ENCODE measurements around the gene MDGA2.
"Not testable (repeated sequence)": the region's sequence is repeated elsewhere in the genome, so short reads cannot be mapped to it uniquely, and the experiment has no call there.

Gene MDGA2

DNA sequence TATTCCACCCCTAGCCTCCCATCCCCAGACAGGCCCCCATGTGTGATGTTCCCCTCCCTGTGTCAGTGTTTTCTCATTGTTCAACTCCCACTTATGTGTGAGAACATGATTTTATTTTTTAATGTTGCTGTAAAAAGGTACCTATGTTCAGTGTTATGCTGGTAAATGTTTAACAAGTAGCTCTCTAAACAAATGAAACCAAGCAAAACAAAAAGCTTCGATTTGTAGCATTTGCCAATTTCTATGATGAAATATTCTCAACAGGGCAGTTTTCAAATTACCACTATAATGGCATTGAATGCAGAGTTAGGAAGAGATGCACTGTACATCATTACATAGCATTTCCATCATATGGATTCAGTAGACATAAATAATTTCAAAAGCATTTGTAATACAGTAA is 410.6 kb downstream of the MDGA2 start:
- in situ Hi-C loops (cut with HindIII; ENCODE audit: low sequenced_read_pairs), result no loop called here
- TF ChIP-seq, protein P1, sequence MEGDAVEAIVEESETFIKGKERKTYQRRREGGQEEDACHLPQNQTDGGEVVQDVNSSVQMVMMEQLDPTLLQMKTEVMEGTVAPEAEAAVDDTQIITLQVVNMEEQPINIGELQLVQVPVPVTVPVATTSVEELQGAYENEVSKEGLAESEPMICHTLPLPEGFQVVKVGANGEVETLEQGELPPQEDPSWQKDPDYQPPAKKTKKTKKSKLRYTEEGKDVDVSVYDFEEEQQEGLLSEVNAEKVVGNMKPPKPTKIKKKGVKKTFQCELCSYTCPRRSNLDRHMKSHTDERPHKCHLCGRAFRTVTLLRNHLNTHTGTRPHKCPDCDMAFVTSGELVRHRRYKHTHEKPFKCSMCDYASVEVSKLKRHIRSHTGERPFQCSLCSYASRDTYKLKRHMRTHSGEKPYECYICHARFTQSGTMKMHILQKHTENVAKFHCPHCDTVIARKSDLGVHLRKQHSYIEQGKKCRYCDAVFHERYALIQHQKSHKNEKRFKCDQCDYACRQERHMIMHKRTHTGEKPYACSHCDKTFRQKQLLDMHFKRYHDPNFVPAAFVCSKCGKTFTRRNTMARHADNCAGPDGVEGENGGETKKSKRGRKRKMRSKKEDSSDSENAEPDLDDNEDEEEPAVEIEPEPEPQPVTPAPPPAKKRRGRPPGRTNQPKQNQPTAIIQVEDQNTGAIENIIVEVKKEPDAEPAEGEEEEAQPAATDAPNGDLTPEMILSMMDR (IDR thresholded peaks at IDR 0.05; ENCODE audit: low read depth, low read length, missing control alignments), result no peak
- no peak overlapping the region for H3K4me3 ChIP-seq (ENCODE audit: low read depth, low read length)
- no peak for DNase-seq (ENCODE audit: low read depth)

DNA sequence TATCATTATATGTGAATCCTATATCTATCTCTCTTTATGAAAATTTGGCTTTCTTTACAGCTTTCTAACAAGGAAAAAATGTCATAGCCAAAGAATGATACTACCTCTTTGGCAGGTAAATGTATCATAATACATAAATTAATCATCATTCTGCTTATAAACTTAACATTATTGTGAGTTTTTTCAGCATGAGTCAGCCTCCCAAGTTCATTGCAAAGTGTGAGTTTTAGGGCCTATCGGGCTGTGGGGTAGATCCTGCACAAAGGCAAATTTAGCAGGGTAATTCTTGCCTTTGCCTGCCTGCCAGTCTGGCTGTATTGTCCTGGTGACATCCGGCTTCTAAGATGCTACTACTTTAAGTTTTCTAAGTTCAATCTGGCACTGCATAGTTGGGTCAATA is 412.6 kb downstream of the MDGA2 start:
- no peak overlapping the region for H3K4me3 ChIP-seq (ENCODE audit: low read depth, low read length)
- DNase-seq (ENCODE audit: low read depth), result no peak
- in situ Hi-C loops (cut with HindIII; ENCODE audit: low sequenced_read_pairs), result no loop called here
- TF ChIP-seq, protein P1 (IDR thresholded peaks at IDR 0.05; ENCODE audit: low read depth, low read length, missing control alignments), result no peak

DNA sequence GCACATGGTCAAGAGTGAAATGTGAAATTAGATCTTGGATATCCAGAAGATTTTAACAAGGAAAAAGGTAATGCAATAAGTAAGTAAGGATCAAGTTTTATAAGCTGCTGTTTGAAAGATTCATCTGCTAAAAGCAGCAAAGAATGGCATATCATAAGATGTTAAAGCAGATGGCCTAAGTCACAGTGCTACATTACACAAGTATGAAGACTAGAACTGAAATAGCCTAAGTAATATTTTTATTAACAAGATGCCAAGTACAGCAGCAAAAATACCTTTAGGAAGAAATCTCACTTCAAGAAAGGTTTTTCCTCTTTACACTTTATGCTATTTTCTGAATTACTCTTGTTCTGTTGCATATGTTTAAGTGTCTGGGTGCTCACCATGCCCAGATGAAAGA is 414.1 kb downstream of the MDGA2 start:
- no peak for DNase-seq (ENCODE audit: low read depth)
- TF ChIP-seq, protein P1 (IDR thresholded peaks at IDR 0.05; ENCODE audit: low read depth, low read length, missing control alignments), result no peak
- in situ Hi-C loops (cut with HindIII; ENCODE audit: low sequenced_read_pairs), result no loop called here
- no peak overlapping the region for H3K4me3 ChIP-seq (ENCODE audit: low read depth, low read length)

DNA sequence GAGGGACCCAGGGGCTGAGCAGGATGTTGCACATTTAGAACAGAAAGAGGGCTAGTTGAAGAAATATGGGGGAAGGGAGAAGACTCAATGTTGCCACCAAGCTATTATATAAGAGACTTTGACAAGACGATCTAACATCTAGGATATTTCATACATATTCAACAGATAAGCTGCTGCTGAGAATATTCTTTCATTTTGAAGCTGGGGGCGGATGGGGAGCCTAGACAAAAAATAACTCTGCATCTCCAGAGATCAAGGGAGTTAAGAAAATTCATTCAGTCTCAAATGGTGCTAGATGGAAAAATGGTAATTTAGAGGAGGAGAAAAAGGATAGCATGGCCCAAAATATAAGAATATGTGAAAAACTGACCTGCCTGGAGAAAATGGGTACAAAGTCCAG is 415.6 kb downstream of the MDGA2 start:
- TF ChIP-seq, protein P1 (IDR thresholded peaks at IDR 0.05; ENCODE audit: low read depth, low read length, missing control alignments), result no peak
- in situ Hi-C loops (cut with HindIII; ENCODE audit: low sequenced_read_pairs), result no loop called here
- DNase-seq (ENCODE audit: low read depth), result no peak
- H3K4me3 ChIP-seq (ENCODE audit: low read depth, low read length), result no peak overlapping the region

DNA sequence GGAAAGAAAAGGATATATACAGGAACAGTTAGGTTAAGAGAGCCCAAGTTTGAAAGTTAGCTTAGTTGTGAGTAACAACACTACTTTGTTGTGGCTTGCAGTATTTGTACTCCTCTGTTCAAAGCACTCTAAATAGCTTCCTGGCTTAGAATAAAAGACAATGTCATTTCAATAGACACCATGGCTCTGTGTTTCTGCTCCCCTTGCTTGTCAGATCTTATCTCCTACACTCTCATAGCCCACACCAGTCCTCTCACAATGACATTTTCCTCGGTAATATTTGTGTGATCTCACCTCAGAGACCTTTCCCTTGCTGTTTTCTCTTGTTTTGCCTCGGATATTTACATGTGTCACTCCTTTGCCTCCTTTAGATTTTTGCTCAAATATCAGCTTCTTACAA is 418.4 kb downstream of the MDGA2 start:
- no peak overlapping the region for H3K4me3 ChIP-seq (ENCODE audit: low read depth, low read length)
- in situ Hi-C loops (cut with HindIII; ENCODE audit: low sequenced_read_pairs), result no loop called here
- TF ChIP-seq, protein P1 (IDR thresholded peaks at IDR 0.05; ENCODE audit: low read depth, low read length, missing control alignments), result no peak

DNA sequence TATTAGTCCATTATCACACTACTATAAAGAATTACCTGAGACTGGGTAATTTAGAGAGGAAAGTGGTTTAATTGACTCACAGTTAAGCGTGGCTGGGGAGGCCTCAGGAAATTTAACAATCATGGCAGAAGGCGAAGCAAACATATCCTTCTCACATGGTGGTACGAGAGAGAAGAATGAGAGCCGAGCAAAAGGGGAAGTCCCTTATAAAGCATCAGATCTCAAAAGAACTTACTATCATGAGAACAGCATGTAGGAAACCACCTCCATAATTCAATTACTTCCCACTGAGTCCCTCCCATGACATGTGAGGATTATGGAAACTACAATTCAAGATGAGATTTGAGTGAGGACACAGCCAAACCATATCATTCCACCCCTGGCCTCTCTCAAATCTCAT is 422.6 kb downstream of the MDGA2 start:
- DNase-seq (ENCODE audit: low read depth), result no peak
- in situ Hi-C loops (cut with HindIII; ENCODE audit: low sequenced_read_pairs), result no loop called here
- TF ChIP-seq, protein P1 (IDR thresholded peaks at IDR 0.05; ENCODE audit: low read depth, low read length, missing control alignments), result no peak
- no peak overlapping the region for H3K4me3 ChIP-seq (ENCODE audit: low read depth, low read length)

More for the DNA sequence above, 418.4 kb downstream of the MDGA2 start:
- no peak for DNase-seq (ENCODE audit: low read depth)

DNA sequence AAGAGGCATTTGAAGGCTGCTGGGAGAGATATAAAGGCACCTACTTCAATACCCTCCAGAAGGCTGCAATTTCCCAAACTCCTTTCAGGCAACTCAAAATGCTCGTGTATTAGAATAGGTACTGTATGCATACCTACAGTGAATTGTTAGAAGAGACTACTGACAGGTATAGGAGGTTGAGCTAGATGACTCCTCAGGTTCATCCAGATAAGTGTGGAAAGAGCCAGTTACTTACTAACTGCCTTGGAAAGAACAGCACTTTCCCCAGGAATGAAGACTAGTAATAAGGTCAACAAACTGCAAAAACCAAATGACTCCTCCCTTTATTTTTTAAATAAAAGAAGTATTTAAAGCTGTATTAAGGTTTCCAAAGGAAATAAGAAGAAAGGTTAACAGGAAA is 429.0 kb downstream of the MDGA2 start:
- H3K4me3 ChIP-seq (ENCODE audit: low read depth, low read length), result no peak overlapping the region
- DNase-seq (ENCODE audit: low read depth), result no peak
- TF ChIP-seq, protein P1 (IDR thresholded peaks at IDR 0.05; ENCODE audit: low read depth, low read length, missing control alignments), result no peak
- in situ Hi-C loops (cut with HindIII; ENCODE audit: low sequenced_read_pairs), result no loop called here

DNA sequence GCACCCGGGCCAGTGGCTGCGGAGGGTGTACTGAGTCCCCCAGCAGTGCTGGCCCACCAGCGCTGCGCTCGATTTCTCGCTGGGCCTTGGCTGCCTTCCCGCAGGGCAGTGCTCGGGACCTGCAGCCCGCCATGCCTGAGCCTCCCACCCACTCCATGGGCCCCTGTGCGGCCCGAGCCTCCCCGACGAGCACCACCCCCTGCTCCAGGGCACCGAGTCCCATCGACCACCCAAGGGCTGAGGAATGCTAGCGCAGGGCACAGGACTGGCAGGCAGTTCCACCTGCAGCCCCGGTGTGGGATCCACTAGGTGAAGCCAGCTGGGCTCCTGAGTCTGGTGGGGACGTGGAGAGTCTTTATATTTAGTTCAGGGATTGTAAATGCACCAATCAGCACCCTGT is 432.8 kb downstream of the MDGA2 start:
- H3K4me3 ChIP-seq (ENCODE audit: low read depth, low read length); in situ Hi-C loops (cut with HindIII; ENCODE audit: low sequenced_read_pairs); DNase-seq (ENCODE audit: low read depth): not testable (repeated sequence)
